CD14-positive monocyte (primary cell): ENCODE results near the gene ATPAF1. TPM values are rescaled to one million over a fixed set of nuclear protein-coding genes. Genes with fewer than 3 reads are reported as not detected.

Source experiments
- DNase-seq, 3 donors: peaks; one replicate each; pipeline ENCODE4 v3.0.0-alpha.2; 2011 to 2022
- H2AFZ ChIP-seq: 2 replicates; pipeline ENCODE4 v1.6.0; 2012; ENCODE audit warnings: mild to moderate bottlenecking, low read depth, low read length, inconsistent platforms; ENCODE audit not compliant: insufficient read depth, poor library complexity, severe bottlenecking
- H3K27ac ChIP-seq, 2 donors: 1 replicate in 1 of 2; 2 replicates in 1 of 2; pipeline ENCODE4 v1.5.1; 2012 to 2013; ENCODE audit warnings: low read length in 2 of 2, control low read depth in 1 of 2, inconsistent platforms in 1 of 2, low read depth in 1 of 2, mild to moderate bottlenecking in 1 of 2
- H3K27me3 ChIP-seq, 2 donors: one replicate each; pipeline versions ENCODE4 v1.6.0 to v1.6.1; 2011 to 2013; ENCODE audit warnings: low read length in 2 of 2; ENCODE audit not compliant: control insufficient read depth in 2 of 2, insufficient read depth in 2 of 2
- H3K36me3 ChIP-seq, 2 donors: replicated peaks in 1 of 2; 1 replicate in 1 of 2; 2 replicates in 1 of 2; pipeline versions ENCODE4 v1.5.1 to v1.6.1; 2012 to 2013; ENCODE audit warnings: low read length in 2 of 2, control low read depth in 1 of 2, inconsistent platforms in 1 of 2, mild to moderate bottlenecking in 1 of 2; ENCODE audit not compliant: insufficient read depth in 2 of 2, control insufficient read depth in 1 of 2
- H3K4me1 ChIP-seq, 2 donors: 1 replicate in 1 of 2; 2 replicates in 1 of 2; pipeline versions ENCODE4 v1.5.1 to v1.6.1; 2012 to 2013; ENCODE audit warnings: low read length in 2 of 2, control low read depth in 1 of 2, inconsistent platforms in 1 of 2, mild to moderate bottlenecking in 1 of 2, moderate library complexity in 1 of 2; ENCODE audit not compliant: insufficient read depth in 2 of 2, control insufficient read depth in 1 of 2
- H3K4me2 ChIP-seq: replicated peaks from 2 replicates; pipeline ENCODE3; 2012; ENCODE audit warnings: low read length, moderate library complexity, mild to moderate bottlenecking; ENCODE audit not compliant: poor library complexity, severe bottlenecking; ENCODE audit errors: extremely low read depth
- H3K4me3 ChIP-seq, 3 experiments: fragments of 200-600 bp in 1 of 3; sonication (generic) in 1 of 3; replicated peaks in 1 of 3; 1 replicate in 2 of 3; 2 replicates in 1 of 3; pipeline ENCODE4 v1.5.1; 2011 to 2013; ENCODE audit warnings: low read length in 3 of 3, mild to moderate bottlenecking in 3 of 3, control low read depth in 2 of 3, low read depth in 2 of 3, inconsistent platforms in 1 of 3, moderate library complexity in 1 of 3
- H3K79me2 ChIP-seq: 2 replicates; pipeline ENCODE4 v1.6.0; 2012; ENCODE audit warnings: mild to moderate bottlenecking, control low read depth, inconsistent platforms, low read length, moderate library complexity; ENCODE audit not compliant: insufficient read depth
- H3K9ac ChIP-seq: 2 replicates; pipeline ENCODE4 v1.6.0; 2017; ENCODE audit warnings: low read length, mild to moderate bottlenecking; ENCODE audit not compliant: insufficient read depth, poor library complexity, severe bottlenecking
- H3K9me3 ChIP-seq, 2 donors: replicated peaks in 1 of 2; 1 replicate in 1 of 2; 2 replicates in 1 of 2; pipeline versions ENCODE4 v1.5.1 to v1.6.1; 2012 to 2013; ENCODE audit warnings: low read length in 2 of 2, control low read depth in 1 of 2; ENCODE audit not compliant: control insufficient read depth in 1 of 2, insufficient read depth in 1 of 2
- H4K20me1 ChIP-seq: 2 replicates; pipeline ENCODE4 v1.6.0; 2012; ENCODE audit warnings: mild to moderate bottlenecking, low read length, control low read depth, moderate library complexity; ENCODE audit not compliant: insufficient read depth
- H3K27ac Mint-ChIP-seq, 7 donors: one replicate each; pipeline ENCODE4 v1.8.0; 2020; ENCODE audit warnings: mild to moderate bottlenecking in 7 of 7, mixed read lengths in 7 of 7, moderate library complexity in 6 of 7, inconsistent platforms in 2 of 7
- H3K27me3 Mint-ChIP-seq, 3 donors: one replicate each; pipeline ENCODE4 v1.8.0; 2021 to 2022; ENCODE audit warnings: low read depth in 3 of 3, mild to moderate bottlenecking in 3 of 3, mixed read lengths in 3 of 3, moderate library complexity in 3 of 3, inconsistent platforms in 1 of 3
- H3K36me3 Mint-ChIP-seq, 2 donors: one replicate each; pipeline ENCODE4 v1.8.0; 2020; ENCODE audit warnings: mixed read lengths in 2 of 2, inconsistent platforms in 1 of 2, mild to moderate bottlenecking in 1 of 2
- H3K4me1 Mint-ChIP-seq: one replicate; pipeline ENCODE4 v1.8.0; 2020; ENCODE audit warnings: mild to moderate bottlenecking, mixed read lengths
- H3K4me3 Mint-ChIP-seq, 2 donors: one replicate each; pipeline ENCODE4 v1.8.0; 2020; ENCODE audit warnings: mild to moderate bottlenecking in 2 of 2, mixed read lengths in 2 of 2, moderate library complexity in 1 of 2
- H3K9me3 Mint-ChIP-seq, 7 donors: one replicate each; pipeline ENCODE4 v1.8.0; 2020 to 2022; ENCODE audit warnings: mixed read lengths in 7 of 7, mild to moderate bottlenecking in 6 of 7, moderate library complexity in 6 of 7, inconsistent platforms in 2 of 7
- CTCF ChIP-seq: fragments of 200-600 bp; IDR thresholded peaks from one replicate; pipeline ENCODE4 v1.8.0; 2022; ENCODE audit warnings: antibody characterized with exemption, mild to moderate bottlenecking
- WGBS: methylation state at CpG from one replicate; pipeline ENCODE4 v1.1.5; 2013; ENCODE audit warnings: missing lambda C conversion rate; ENCODE audit not compliant: insufficient coverage; 5-methylcytosine and 5-hydroxymethylcytosine counted together
- intact Hi-C, 2 donors: fragments of 100-400 bp; cut with micrococcal nuclease; formaldehyde crosslinking; loops; one replicate each; pipeline versions ENCODE4 v1.15.0 to v1.15.1; 2023
- polyA plus RNA-seq, 3 donors: library from polyadenylated mRNA; depleted of rRNA in 1 of 3; unstranded in 2 of 3; stranded (reverse) in 1 of 3; fragments of 300-500 nt in 2 of 3; fragments of >200 nt in 1 of 3; fragmentation: Illumina TruSeq in 2 of 3; gene quantifications; 1 replicate in 2 of 3; 2 replicates in 1 of 3; pipeline ENCODE4 v1.2.3, GENCODE V29; 2012 to 2021

The ATPAF1 gene
- polyA plus RNA-seq, 3 donors, result 16.9 to 45.4 (median 33.4) TPM

- Histone ChIP-seq H3K79me2 (no peaks in the 10 kb centered on the region), H3K4me1 (no peaks in the 10 kb centered on the region), H2AFZ (no peak overlapping the region), H3K4me3 (no peak overlapping the region), H3K4me2 (no peak overlapping the region), H3K9ac (no peak overlapping the region), H3K27me3 (no peaks in the 10 kb centered on the region), H3K27ac (no peak overlapping the region), H4K20me1 (no peaks in the 10 kb centered on the region), H3K36me3 (peaks cover 46 to 61% of the 10 kb centered on the region in 2 donors), H3K9me3 (no peaks in the 10 kb centered on the region)
- no peaks in the 10 kb centered on the region for H3K9me3 Mint-ChIP-seq
- no peak overlapping the region for H3K27ac Mint-ChIP-seq
- intact Hi-C loops, result no loop called here
- TF ChIP-seq CTCF, result no peak
- WGBS, result 50% methylated on average over 2 of the region's 4 CpGs
- no peak for DNase-seq
- H3K27me3 Mint-ChIP-seq, result no peaks in the 10 kb centered on the region
- H3K4me1 Mint-ChIP-seq, result no peaks in the 10 kb centered on the region
- no peak overlapping the region for H3K4me3 Mint-ChIP-seq
- H3K36me3 Mint-ChIP-seq, result peaks cover 56 to 65% of the 10 kb centered on the region in 2 donors
Observed at GRCh38 chr1:46673749-46674182, 5.6 kb upstream of the ATPAF1 start.

GRCh38 chr1:46672696-46673095 is 4.5 kb upstream of the ATPAF1 start:
- no peak for TF ChIP-seq CTCF
- no peaks in the 10 kb centered on the region for H4K20me1 ChIP-seq
- Mint-ChIP-seq H3K4me3 (no peak overlapping the region), H3K4me1 (peaks cover under 1% of the 10 kb centered on the region), H3K9me3 (no peaks in the 10 kb centered on the region), H3K27ac (peak overlapping the region in 1 of 7 donors; percentile 30), H3K36me3 (peaks cover 46 to 55% of the 10 kb centered on the region in 2 donors), H3K27me3 (no peaks in the 10 kb centered on the region)
- no peak for DNase-seq
- H3K4me1 ChIP-seq, result peaks cover 2 to 4% of the 10 kb centered on the region in 2 donors
- no peak overlapping the region for H3K27ac ChIP-seq
- WGBS, result 81% methylated on average over 8 of the region's 8 CpGs
- no peak overlapping the region for H3K4me3 ChIP-seq
- H3K79me2 ChIP-seq, result peaks cover under 1% of the 10 kb centered on the region
- intact Hi-C loops, result no loop called here
- H2AFZ ChIP-seq, result no peak overlapping the region
- H3K36me3 ChIP-seq, result peaks cover 37 to 50% of the 10 kb centered on the region in 2 donors
- H3K27me3 ChIP-seq, result no peaks in the 10 kb centered on the region
- no peak overlapping the region for H3K4me2 ChIP-seq
- no peaks in the 10 kb centered on the region for H3K9me3 ChIP-seq
- no peak overlapping the region for H3K9ac ChIP-seq
